Fibroblast of lung (primary cell): ENCODE data around the gene GTSF1L. TPM values are rescaled to one million over a fixed set of nuclear protein-coding genes. Genes with fewer than 3 reads are reported as not detected.

ENCODE experiments used
- DNase-seq, 2 donors: peaks; one replicate each; pipeline versions ENCODE4 v3.0.0 to v3.0.0-alpha.2; 2010; ENCODE audit warnings: low read depth in 2 of 2
- H2AFZ ChIP-seq: 2 replicates; pipeline ENCODE4 v1.5.1; 2012; ENCODE audit warnings: low read length, control low read depth, inconsistent platforms
- H3K27ac ChIP-seq: 2 replicates; pipeline ENCODE4 v1.5.1; 2011; ENCODE audit warnings: low read length, control low read depth; ENCODE audit not compliant: insufficient read depth
- H3K27me3 ChIP-seq: 2 replicates; pipeline ENCODE4 v1.5.1; 2011; ENCODE audit warnings: mild to moderate bottlenecking, low read length; ENCODE audit not compliant: control insufficient read depth, insufficient read depth
- H3K36me3 ChIP-seq: 2 replicates; pipeline ENCODE4 v1.5.1; 2011; ENCODE audit warnings: low read length; ENCODE audit not compliant: control insufficient read depth, insufficient read depth
- H3K4me1 ChIP-seq: 2 replicates; pipeline ENCODE4 v1.5.1; 2011; ENCODE audit warnings: low read length; ENCODE audit not compliant: control insufficient read depth, insufficient read depth; ENCODE audit errors: extremely low read depth
- H3K4me2 ChIP-seq: 2 replicates; pipeline ENCODE4 v1.5.1; 2011; ENCODE audit warnings: low read length, control low read depth; ENCODE audit not compliant: insufficient read depth; ENCODE audit errors: extremely low read depth
- H3K4me3 ChIP-seq, 4 experiments: fragments of 200-600 bp in 1 of 4; sonication (generic) in 1 of 4; replicated peaks in 1 of 4; 2 replicates each; pipeline ENCODE4 v1.5.1; 2011 to 2016; ENCODE audit warnings: low read length in 4 of 4, low read depth in 3 of 4, mild to moderate bottlenecking in 3 of 4, control low read depth in 2 of 4, inconsistent platforms in 1 of 4, mixed read lengths in 1 of 4; ENCODE audit not compliant: insufficient read depth in 1 of 4; ENCODE audit errors: control extremely low read depth in 1 of 4
- H3K79me2 ChIP-seq: 2 replicates; pipeline ENCODE4 v1.5.1; 2012; ENCODE audit warnings: mild to moderate bottlenecking, low read length, inconsistent platforms; ENCODE audit not compliant: control insufficient read depth, insufficient read depth
- H3K9ac ChIP-seq: 2 replicates; pipeline ENCODE4 v1.5.1; 2011; ENCODE audit warnings: mild to moderate bottlenecking, low read length, control low read depth; ENCODE audit not compliant: insufficient read depth
- H3K9me3 ChIP-seq: 2 replicates; pipeline ENCODE4 v1.5.1; 2012; ENCODE audit warnings: low read depth, low read length; ENCODE audit not compliant: control insufficient read depth, insufficient read depth
- H4K20me1 ChIP-seq: 2 replicates; pipeline ENCODE4 v1.5.1; 2011; ENCODE audit warnings: low read length; ENCODE audit not compliant: control insufficient read depth, insufficient read depth; ENCODE audit errors: extremely low read depth
- CTCF ChIP-seq, 2 donors: IDR thresholded peaks in 1 of 2; conservative IDR thresholded peaks in 1 of 2; 1 replicate in 1 of 2; 2 replicates in 1 of 2; pipeline ENCODE4 v1.5.1; 2011 to 2012; ENCODE audit warnings: low read length in 2 of 2, control low read depth in 1 of 2, inconsistent platforms in 1 of 2, low read depth in 1 of 2, mild to moderate bottlenecking in 1 of 2
- EZH2 ChIP-seq: IDR thresholded peaks from 2 replicates; pipeline ENCODE4 v1.5.1; 2012; ENCODE audit warnings: low read length, control low read depth, mild to moderate bottlenecking; ENCODE audit errors: missing control alignments
- polyA plus RNA-seq, 2 donors: library from polyadenylated mRNA; depleted of rRNA in 1 of 2; stranded (reverse) in 1 of 2; unstranded in 1 of 2; fragments of >200 nt; gene quantifications; 2 replicates each; pipeline ENCODE4 v1.2.1, GENCODE V29; 2011 to 2012; ENCODE audit warnings: missing spikeins in 1 of 2
- total RNA-seq: library from RNA; depleted of rRNA; stranded (reverse); fragments of >200 nt; gene quantifications from 2 replicates; pipeline ENCODE4 v1.2.1, GENCODE V29; 2014

The GTSF1L gene
- total and polyA plus RNA-seq, 2 donors (not counting 1 experiment from before 2014, with no cell fraction given): not detected

DNA sequence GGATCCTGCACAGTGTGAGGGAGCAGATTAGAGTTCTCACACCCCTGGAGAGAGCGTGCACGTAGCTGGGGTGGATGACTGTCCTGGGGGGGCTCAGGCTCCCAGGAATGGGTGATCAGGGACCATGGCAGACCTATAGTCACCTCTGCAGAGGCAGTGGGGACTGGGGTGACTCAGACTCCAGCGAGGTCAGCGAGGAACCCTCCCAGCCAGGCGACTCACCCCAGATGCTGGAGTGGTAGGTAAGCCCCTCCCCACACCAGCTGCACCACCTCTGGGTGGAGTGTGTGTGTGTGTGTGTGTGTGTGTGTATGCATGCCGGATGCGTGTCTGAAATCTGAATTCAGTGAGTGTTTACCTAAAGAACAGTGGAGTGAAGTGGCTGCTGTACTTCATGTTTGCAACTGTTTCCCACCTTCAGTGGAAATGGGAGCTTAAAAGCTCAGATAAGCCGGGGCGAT is 17.4 kb upstream of the GTSF1L start:
- H3K4me3 ChIP-seq: no peak overlapping the region
- no peak overlapping the region for H3K27ac ChIP-seq
- no peak overlapping the region for H2AFZ ChIP-seq
- H4K20me1 ChIP-seq: no peaks in the 10 kb centered on the region
- H3K4me2 ChIP-seq: no peak overlapping the region
- H3K36me3 ChIP-seq: no peaks in the 10 kb centered on the region
- no peak overlapping the region for H3K9ac ChIP-seq
- TF ChIP-seq EZH2: no peak
- no peak for TF ChIP-seq CTCF (conservative IDR thresholded peaks at IDR 0.05 in 1 of 2, IDR thresholded peaks at IDR 0.05 in 1 of 2; ENCODE audit: low read depth in 1 of 2, low read length in 2 of 2)
- peak in 1 of 2 donors; percentile 28 for DNase-seq
- no peaks in the 10 kb centered on the region for H3K9me3 ChIP-seq
- peaks cover 5% of the 10 kb centered on the region for H3K27me3 ChIP-seq
- H3K79me2 ChIP-seq: no peaks in the 10 kb centered on the region
- H3K4me1 ChIP-seq: no peaks in the 10 kb centered on the region

DNA sequence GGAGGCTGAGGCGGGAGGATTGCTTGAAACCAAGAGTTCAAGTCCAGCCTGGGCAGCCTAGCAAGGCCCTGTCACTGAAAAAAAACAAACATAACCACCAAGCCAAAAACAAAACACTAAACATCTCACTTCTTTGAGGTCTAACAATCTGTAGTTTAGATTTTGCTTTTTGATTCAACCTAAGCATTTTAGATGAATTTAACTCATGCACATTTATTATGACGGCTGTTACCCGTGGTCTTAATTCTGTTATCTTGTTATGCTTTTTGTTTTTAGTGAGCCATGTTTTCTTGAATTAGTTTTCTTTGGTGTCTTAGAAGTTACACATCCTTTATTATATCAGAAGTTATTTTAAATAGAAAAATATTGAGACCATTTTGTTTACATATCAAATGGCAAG is 13.8 kb upstream of the GTSF1L start:
- Histone ChIP-seq H3K36me3 (no peaks in the 10 kb centered on the region), H3K9me3 (no peaks in the 10 kb centered on the region), H3K9ac (no peak overlapping the region), H3K4me2 (no peak overlapping the region), H4K20me1 (no peaks in the 10 kb centered on the region), H3K4me3 (no peak overlapping the region), H3K27me3 (peaks cover 5% of the 10 kb centered on the region), H3K4me1 (no peaks in the 10 kb centered on the region), H2AFZ (no peak overlapping the region), H3K79me2 (no peaks in the 10 kb centered on the region), H3K27ac (no peak overlapping the region)
- TF ChIP-seq EZH2 (no peak), CTCF (conservative IDR thresholded peaks at IDR 0.05 in 1 of 2, IDR thresholded peaks at IDR 0.05 in 1 of 2; ENCODE audit: low read depth in 1 of 2, low read length in 2 of 2) (no peak)
- DNase-seq: no peak

DNA sequence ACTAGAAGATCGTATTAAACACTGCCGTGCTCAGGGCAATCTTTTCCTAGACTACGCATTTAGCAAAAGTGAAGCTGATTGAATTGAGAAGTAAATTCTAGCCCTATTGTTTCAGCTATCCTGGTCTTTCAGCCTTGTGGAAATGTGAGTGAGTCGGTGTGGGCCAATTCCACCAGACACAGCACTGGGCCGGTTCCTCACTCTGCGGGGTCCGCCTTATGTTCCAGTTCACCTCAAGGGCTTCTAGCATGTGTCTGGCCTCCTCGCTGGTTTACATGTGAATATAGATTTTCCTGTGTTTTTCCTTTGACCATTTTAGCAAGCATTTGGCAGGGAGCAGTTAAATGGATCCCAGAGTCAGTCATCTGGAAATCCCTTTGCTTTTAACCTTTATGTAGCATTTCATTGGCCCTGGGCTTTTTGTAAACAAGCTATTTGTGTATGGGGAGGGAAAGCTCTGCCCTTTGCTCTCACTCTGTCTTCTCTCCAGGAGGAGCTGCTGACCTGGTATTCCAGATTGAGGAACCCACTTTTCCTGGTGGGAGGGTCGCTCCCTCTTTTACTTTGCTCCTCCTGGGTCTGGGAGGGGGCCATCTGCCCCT is 12.4 kb upstream of the GTSF1L start:
- Histone ChIP-seq H3K4me1 (no peaks in the 10 kb centered on the region), H3K4me3 (no peak overlapping the region), H3K27me3 (peaks cover 8% of the 10 kb centered on the region), H3K79me2 (no peaks in the 10 kb centered on the region), H2AFZ (no peak overlapping the region), H4K20me1 (no peaks in the 10 kb centered on the region), H3K27ac (no peak overlapping the region), H3K4me2 (no peak overlapping the region), H3K36me3 (no peaks in the 10 kb centered on the region), H3K9ac (no peak overlapping the region), H3K9me3 (no peaks in the 10 kb centered on the region)
- no peak for DNase-seq
- no peak for TF ChIP-seq CTCF (conservative IDR thresholded peaks at IDR 0.05 in 1 of 2, IDR thresholded peaks at IDR 0.05 in 1 of 2; ENCODE audit: low read depth in 1 of 2, low read length in 2 of 2)
- TF ChIP-seq EZH2: no peak
